Measurements from ENCODE around the gene NLGN1.
"Not testable (repeated sequence)": the region's sequence is repeated elsewhere in the genome, so short reads cannot be mapped to it uniquely, and the experiment has no call there.

The NLGN1 gene

DNA sequence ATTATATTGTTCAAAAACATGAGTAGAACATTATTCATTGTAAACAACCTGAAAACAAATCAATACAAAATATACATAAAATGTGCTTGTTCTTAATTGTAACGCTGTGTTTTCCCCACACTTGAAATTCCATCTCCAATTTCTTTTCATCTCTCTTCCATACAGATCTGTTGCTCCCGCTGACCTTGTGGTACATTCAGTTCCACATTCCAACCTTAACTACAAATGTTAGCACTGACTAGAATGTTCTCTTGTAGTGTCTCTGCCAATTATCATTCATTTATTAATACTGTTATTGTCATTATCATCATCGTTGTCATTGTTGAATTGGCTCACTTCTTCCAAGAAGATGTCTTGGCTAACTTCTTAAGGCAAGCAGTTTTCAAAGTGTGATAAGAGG, 65.7 kb downstream of the NLGN1 start:
- no peak for DNase-seq (ENCODE audit: low read depth in 1 of 2, low spot score in 1 of 2)
- no peak for TF ChIP-seq JUND (IDR thresholded peaks at IDR 0.05; ENCODE audit: low read depth)
- in situ Hi-C loops (cut with HindIII; ENCODE audit: low pct_unique_long_range_greater_than_20kb, low sequenced_read_pairs) = no loop called here

DNA sequence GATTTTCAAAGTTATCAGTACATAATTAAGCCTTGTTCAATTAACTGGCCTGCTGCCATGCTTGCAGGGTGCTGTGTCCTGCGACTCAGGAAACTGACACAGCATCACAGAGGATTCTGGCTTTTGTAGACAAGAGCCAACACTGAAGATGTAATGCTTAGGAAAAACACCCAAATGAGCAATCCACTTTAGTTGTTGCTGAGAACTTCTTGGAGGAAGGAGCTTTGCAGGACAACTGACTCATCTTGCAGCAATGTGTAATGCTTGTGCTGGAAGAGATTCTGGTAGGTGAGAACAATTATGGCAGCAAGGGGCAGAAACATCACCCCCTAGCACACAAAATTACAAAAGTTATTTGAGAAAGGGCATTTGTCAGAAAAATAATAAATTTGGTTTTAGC, 67.6 kb downstream of the NLGN1 start:
- TF ChIP-seq JUND (IDR thresholded peaks at IDR 0.05; ENCODE audit: low read depth) = no peak
- in situ Hi-C loops (cut with HindIII; ENCODE audit: low pct_unique_long_range_greater_than_20kb, low sequenced_read_pairs) = no loop called here
- DNase-seq (ENCODE audit: low read depth in 1 of 2, low spot score in 1 of 2) = no peak

DNA sequence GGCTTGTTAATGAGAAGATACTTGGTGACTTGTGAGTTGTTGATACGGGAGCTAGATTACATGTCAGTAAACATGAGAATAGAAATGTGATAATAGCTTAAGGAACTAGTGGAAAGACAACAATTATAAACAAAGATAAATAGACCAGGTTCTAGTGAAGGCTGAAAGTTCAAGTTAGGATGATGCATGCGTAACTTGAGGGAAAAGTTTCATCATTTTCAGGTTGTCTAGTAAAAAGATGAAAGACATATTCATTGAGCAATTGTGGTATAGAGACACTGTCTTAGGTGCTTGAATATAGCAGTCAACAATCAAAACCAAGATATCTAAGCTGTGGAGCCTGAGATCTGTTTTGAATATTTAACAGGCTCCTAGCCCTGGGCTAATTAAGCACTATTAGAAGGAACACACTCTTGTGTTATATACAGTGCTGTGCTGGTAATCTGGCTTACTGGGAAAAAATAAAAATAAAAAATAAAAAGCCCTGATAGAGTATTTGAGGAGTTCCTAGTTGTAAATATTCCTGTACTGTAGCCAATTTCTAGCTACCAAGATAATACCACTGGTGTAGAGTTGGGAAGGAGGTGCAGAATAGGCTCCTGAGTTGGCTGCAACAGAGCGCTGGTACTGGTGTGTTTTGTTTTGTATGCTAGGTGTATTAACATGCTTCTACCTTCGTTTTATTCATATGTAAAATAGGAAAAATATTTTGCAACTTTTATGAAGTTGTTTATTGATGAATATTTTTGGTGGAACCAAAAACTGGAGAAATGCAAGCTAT, 68.5 kb downstream of the NLGN1 start:
- no peak for DNase-seq (ENCODE audit: low read depth in 1 of 2, low spot score in 1 of 2)
- no peak for TF ChIP-seq JUND (IDR thresholded peaks at IDR 0.05; ENCODE audit: low read depth)
- in situ Hi-C loops (cut with HindIII; ENCODE audit: low pct_unique_long_range_greater_than_20kb, low sequenced_read_pairs) = no loop called here

DNA sequence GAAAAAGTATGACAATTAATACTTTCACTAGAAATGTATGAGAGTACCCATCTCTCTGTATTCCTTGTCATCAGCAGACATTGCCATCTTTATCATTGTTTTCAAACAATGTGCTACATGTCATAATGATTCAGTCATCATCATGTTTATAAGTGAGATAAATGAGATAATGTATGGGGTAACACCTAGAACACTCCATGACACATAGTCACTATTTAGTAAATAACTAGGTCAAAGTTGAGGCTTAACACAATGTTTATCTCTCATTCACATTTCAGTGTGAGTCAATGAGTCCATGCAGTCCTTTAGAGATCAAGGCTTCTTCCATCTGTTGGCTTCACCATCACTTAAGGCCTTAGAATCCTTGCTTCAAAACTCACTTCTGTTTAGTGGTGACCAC, 70.0 kb downstream of the NLGN1 start:
- DNase-seq (ENCODE audit: low read depth in 1 of 2, low spot score in 1 of 2) = no peak
- TF ChIP-seq JUND (IDR thresholded peaks at IDR 0.05; ENCODE audit: low read depth) = no peak
- in situ Hi-C loops (cut with HindIII; ENCODE audit: low pct_unique_long_range_greater_than_20kb, low sequenced_read_pairs) = no loop called here

DNA sequence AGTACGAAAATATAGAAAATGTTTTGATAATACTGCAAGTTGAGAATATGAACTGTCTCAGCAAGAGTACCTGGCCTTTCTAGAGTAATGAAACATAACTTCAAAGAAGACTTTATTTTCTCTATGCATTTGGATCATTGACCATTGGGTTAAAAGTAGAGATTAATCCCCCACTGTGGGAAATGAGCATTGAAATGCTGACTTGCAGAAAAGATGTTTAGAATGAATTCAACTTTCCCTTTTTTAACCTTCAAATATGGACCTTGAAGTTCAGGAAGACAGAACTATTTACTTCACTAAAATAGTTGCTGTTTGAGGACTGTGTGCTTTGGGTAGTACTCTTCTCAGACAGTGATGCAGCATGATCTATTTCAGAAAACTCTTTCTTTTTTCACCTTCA, 75.7 kb downstream of the NLGN1 start:
- no peak for DNase-seq (ENCODE audit: low read depth in 1 of 2, low spot score in 1 of 2)
- TF ChIP-seq JUND (IDR thresholded peaks at IDR 0.05; ENCODE audit: low read depth) = no peak
- in situ Hi-C loops (cut with HindIII; ENCODE audit: low pct_unique_long_range_greater_than_20kb, low sequenced_read_pairs) = no loop called here

DNA sequence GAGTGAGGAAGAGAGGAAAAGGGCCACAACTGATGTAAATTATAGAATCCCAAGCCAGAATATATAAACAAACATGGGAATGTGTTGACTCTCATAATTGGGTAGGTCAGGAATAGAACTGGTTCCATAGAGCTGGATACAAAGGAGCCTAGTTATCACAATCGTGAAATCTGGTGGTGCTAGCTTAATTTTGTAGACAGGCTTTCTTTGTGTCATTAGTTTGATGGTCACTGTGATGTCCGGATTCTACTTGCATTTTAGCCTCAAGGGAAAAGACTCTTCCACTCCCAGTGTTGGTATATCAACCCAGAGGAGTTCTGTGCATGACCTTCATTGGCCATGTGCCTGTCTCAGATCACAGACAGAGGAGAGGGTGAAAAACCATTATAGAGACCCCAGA, 81.8 kb downstream of the NLGN1 start:
- no peak for TF ChIP-seq JUND (IDR thresholded peaks at IDR 0.05; ENCODE audit: low read depth)
- no peak for DNase-seq (ENCODE audit: low read depth in 1 of 2, low spot score in 1 of 2)
- in situ Hi-C loops (cut with HindIII; ENCODE audit: low pct_unique_long_range_greater_than_20kb, low sequenced_read_pairs) = no loop called here

DNA sequence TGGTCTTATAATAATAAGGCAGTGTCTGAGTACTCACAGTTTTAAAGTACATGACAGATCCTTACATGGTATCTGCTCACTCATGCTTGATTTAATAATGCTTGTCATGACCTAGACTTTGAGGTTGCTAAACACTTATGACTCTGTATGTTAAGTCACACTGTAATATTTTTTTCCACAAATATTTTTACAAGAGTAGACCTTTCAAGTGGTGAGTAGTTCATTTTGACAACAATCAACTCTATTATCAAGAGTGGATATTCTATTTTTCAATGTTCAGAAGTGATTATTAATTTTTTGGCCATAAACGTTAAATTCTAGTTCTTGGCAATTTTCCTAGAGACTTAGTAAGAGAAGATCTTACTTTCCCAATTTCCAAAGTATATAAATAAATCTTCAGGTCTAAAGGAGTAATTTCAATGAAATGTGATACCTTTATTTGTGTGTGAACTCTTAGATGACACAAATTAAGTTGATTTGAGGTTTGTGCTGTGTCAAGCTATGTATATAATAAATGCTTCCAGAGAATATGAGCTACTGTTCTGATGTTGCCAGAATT, 104.5 kb downstream of the NLGN1 start:
- DNase-seq (ENCODE audit: low read depth in 1 of 2, low spot score in 1 of 2) = no peak
- in situ Hi-C loops (cut with HindIII; ENCODE audit: low pct_unique_long_range_greater_than_20kb, low sequenced_read_pairs) = no loop called here

DNA sequence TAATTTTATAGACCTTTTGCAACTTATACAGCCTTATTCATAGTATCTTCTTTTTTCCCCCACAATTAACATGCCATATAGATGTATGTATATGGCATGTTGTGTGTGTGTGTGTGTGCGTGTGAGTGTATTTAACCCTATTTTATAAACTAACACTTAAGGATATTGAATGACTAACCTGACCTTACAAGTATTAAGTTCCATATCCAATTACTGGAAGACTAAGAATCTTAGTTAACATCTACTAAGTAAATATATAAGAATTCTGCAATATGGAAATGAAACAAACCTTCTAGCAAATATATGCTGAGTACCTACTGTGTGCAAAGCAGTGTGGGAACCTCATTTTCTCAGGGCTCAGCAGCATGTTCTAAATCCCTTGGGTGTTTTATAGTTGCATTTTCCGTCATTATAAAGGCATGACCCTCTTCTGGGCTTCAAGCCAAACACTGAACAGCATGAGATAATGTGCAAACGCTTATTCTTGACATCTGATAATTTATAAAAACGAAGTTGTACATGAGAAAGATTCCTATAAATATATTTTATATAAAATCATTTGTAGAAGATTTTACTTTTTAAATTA, 105.5 kb downstream of the NLGN1 start:
- DNase-seq (ENCODE audit: low read depth in 1 of 2, low spot score in 1 of 2) = no peak
- in situ Hi-C loops (cut with HindIII; ENCODE audit: low pct_unique_long_range_greater_than_20kb, low sequenced_read_pairs) = no loop called here
- TF ChIP-seq JUND (IDR thresholded peaks at IDR 0.05; ENCODE audit: low read depth) = no peak

More for the DNA sequence above, 104.5 kb downstream of the NLGN1 start:
- TF ChIP-seq JUND (IDR thresholded peaks at IDR 0.05; ENCODE audit: low read depth) = no peak

DNA sequence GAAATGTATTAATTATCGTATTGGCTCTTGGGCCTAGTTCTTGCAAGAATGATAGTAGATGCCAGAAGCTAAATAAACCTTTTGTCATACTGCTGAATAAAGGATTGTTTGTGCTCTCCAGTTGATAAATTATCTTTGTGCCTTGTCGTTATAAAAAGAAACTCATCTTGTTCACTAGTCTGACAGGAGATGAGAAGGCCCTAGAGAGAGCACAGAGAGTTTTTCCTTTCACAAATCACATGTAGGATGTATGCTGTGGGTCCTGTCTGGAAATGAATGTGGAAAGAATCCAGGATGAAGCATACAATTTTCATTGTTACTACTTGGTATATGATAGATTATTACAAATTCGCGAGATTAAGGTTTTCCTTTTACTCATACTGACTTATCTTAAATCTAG, 113.0 kb downstream of the NLGN1 start:
- in situ Hi-C loops (cut with HindIII; ENCODE audit: low pct_unique_long_range_greater_than_20kb, low sequenced_read_pairs) = no loop called here
- no peak for DNase-seq (ENCODE audit: low read depth in 1 of 2, low spot score in 1 of 2)
- no peak for TF ChIP-seq JUND (IDR thresholded peaks at IDR 0.05; ENCODE audit: low read depth)

DNA sequence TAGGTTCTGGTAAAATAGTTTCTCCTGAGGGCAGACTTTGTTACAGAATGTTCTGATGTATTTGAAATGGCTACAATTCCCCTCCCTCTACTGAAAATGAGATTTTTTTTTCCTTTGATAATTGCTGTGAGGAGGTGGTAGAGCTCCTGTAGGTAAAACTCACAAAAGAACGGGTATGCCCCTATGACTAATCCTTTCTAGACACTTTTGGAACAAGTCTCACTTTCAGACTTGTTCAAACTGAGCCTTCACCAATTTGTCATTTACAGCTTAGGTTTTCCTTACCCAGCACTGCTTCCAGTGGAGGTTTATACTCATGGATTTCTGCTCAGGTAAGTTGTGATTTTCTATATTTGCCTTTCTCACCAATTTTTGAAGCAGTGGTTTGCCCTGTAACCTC, 115.6 kb downstream of the NLGN1 start:
- in situ Hi-C loops (cut with HindIII; ENCODE audit: low pct_unique_long_range_greater_than_20kb, low sequenced_read_pairs) = no loop called here
- no peak for TF ChIP-seq JUND (IDR thresholded peaks at IDR 0.05; ENCODE audit: low read depth)
- no peak for DNase-seq (ENCODE audit: low read depth in 1 of 2, low spot score in 1 of 2)

DNA sequence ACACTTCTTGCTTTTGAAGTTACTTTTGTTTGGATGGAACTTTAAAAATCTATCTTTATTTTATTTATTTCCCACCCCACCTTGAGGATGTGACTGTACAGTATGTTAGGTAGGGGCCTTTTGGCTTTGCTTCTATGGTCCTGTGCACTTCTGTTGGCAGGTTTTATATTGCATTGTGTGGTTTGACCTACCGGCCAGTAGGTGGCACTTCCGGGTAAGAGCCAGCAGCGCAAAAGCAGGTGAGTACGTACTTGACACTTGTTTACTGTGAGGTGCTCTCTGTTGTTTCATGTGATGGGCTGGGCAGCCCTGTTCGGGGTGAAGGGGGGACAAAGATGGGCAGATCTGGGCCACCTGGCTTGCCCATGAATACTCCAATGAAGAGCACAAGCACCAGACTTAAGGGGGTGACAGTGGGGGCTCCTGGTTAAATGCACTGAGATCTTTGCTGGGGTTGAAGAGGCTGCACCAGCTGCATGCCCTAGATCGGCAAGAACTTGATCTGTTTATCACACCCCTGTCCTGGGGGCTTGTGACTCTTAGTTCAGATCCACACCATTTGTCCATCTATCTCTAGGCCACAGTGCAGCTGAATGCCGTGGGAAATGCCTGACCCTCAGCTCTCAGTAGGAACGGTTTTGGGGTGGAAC, 131.6 kb downstream of the NLGN1 start:
- in situ Hi-C loops (cut with HindIII; ENCODE audit: low pct_unique_long_range_greater_than_20kb, low sequenced_read_pairs) = no loop called here
- DNase-seq (ENCODE audit: low read depth in 1 of 2, low spot score in 1 of 2) = peak; percentile 53 to 87
- no peak for TF ChIP-seq JUND (IDR thresholded peaks at IDR 0.05; ENCODE audit: low read depth)

DNA sequence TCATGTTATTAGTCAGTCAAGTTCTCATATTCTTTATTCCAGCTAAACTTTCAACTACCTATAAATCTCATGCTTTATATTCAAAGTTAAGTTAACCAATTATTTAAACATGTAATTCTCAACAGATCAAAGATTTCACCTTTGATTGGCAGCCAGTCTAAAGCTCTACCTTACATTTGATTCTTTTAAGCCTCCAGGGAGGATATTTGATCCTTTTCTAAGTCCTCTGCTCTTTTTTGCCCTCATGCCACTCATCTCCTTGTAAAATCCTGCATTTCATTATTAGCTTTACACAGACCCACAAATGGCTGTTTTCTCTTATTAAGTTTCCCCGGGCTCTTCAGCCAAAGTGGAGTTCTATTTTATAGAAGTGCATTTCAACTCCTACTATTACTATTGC, 134.1 kb downstream of the NLGN1 start:
- no peak for DNase-seq (ENCODE audit: low read depth in 1 of 2, low spot score in 1 of 2)
- TF ChIP-seq JUND (IDR thresholded peaks at IDR 0.05; ENCODE audit: low read depth) = no peak
- in situ Hi-C loops (cut with HindIII; ENCODE audit: low pct_unique_long_range_greater_than_20kb, low sequenced_read_pairs) = no loop called here

DNA sequence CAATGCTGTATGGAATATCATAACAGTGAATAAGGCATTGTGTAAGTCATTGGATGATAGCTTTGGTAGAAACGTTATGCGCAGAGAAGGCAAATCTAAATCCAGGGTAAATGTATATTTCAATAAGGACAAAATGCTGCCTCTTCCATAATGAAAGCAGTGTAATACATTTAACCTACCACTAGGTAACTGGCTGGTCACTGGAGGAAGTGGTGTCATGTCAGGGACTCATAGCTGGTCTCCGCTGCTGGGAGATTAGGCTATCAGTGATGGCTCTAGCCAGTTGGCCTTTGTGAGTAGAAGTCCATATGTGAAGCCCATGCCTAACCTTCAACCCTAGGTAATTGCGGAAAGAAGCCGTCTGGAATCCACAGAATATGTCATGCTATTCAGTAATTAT, 140.9 kb downstream of the NLGN1 start:
- TF ChIP-seq JUND (IDR thresholded peaks at IDR 0.05; ENCODE audit: low read depth) = no peak
- in situ Hi-C loops (cut with HindIII; ENCODE audit: low pct_unique_long_range_greater_than_20kb, low sequenced_read_pairs) = no loop called here
- no peak for DNase-seq (ENCODE audit: low read depth in 1 of 2, low spot score in 1 of 2)

DNA sequence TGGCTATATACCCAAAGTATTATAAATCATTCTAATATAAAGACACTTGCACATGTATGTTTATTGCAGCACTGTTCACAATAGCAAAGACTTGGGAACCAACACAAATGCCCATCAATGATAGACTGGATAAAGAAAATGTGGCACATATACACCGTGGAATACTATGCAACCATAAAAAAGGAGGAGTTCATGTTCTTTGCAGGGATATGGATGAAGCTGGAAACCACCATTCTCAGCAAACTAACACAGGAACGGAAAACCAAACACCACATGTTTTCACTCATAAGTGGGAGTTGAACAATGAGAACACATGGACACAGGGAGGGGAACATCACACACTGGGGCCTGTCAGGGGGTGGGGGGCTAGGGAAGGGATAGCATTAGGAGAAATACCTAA, 148.0 kb downstream of the NLGN1 start:
- in situ Hi-C loops (cut with HindIII; ENCODE audit: low pct_unique_long_range_greater_than_20kb, low sequenced_read_pairs); DNase-seq (ENCODE audit: low read depth in 1 of 2, low spot score in 1 of 2): not testable (repeated sequence)
